Glomerular endothelial cell (primary cell): ENCODE results near the gene SLC30A7. TPM values are rescaled to one million over a fixed set of nuclear protein-coding genes. Genes with fewer than 3 reads are reported as not detected.

Experiments
- DNase-seq: peaks from one replicate; pipeline ENCODE4 v3.0.0-alpha.2; 2011; ENCODE audit warnings: low read depth, low spot score; ENCODE audit errors: extremely low read depth
- total RNA-seq: library from RNA; depleted of rRNA; stranded (reverse); fragments of >200 nt; gene quantifications from 2 replicates; pipeline ENCODE4 v1.2.3, GENCODE V29; 2015

Gene SLC30A7
- total RNA-seq, 1 donor from 2014 or later: 36.1 TPM

- DNase-seq: no peak
Measured at GRCh38 chr1:100969327-100969726, 73.4 kb downstream of the SLC30A7 start.

GRCh38 chr1:100971021-100971420, 75.1 kb downstream of the SLC30A7 start:
- DNase-seq: no peak

GRCh38 chr1:100972185-100972584, 76.3 kb downstream of the SLC30A7 start:
- no peak for DNase-seq

- DNase-seq: no peak
Measured at GRCh38 chr1:100976936-100977335, 81.0 kb downstream of the SLC30A7 start.

GRCh38 chr1:100979631-100980030, 83.7 kb downstream of the SLC30A7 start:
- no peak for DNase-seq

- no peak for DNase-seq
Measured at GRCh38 chr1:100982793-100983192, 86.9 kb downstream of the SLC30A7 start.

- DNase-seq: no peak
Measured at GRCh38 chr1:100988121-100988520, 92.2 kb downstream of the SLC30A7 start.

GRCh38 chr1:100989306-100990077, 93.6 kb downstream of the SLC30A7 start:
- DNase-seq: peak; percentile 65

GRCh38 chr1:100995198-100995988, 99.5 kb downstream of the SLC30A7 start:
- peak; percentile 52 for DNase-seq

GRCh38 chr1:100998426-100998825, 102.5 kb downstream of the SLC30A7 start:
- no peak for DNase-seq

GRCh38 chr1:101000131-101000873, 104.4 kb downstream of the SLC30A7 start:
- no peak for DNase-seq

GRCh38 chr1:101002551-101002950, 106.7 kb downstream of the SLC30A7 start:
- no peak for DNase-seq

GRCh38 chr1:101003012-101003650, 107.2 kb downstream of the SLC30A7 start:
- no peak for DNase-seq

GRCh38 chr1:101004061-101004460, 108.2 kb downstream of the SLC30A7 start:
- no peak for DNase-seq

GRCh38 chr1:101004670-101005069, 108.8 kb downstream of the SLC30A7 start:
- DNase-seq: no peak

- no peak for DNase-seq
Measured at GRCh38 chr1:101005183-101005582, 109.3 kb downstream of the SLC30A7 start.

- DNase-seq: no peak
Measured at GRCh38 chr1:101005871-101006270, 110.0 kb downstream of the SLC30A7 start.

GRCh38 chr1:101006553-101006952, 110.7 kb downstream of the SLC30A7 start:
- DNase-seq: peak; percentile 44

- no peak for DNase-seq
Measured at GRCh38 chr1:101008229-101008834, 112.4 kb downstream of the SLC30A7 start.

GRCh38 chr1:101013776-101014175, 117.9 kb downstream of the SLC30A7 start:
- DNase-seq: no peak
